GM21526 (cell line): ENCODE measurements around the gene SOX1.

Experiments
- ATAC-seq: cut with Tn5 transposase; IDR thresholded peaks from one replicate; pipeline ENCODE4 v1.9.1; 2021; ENCODE audit warnings: moderate library complexity; ENCODE audit not compliant: unreplicated experiment, low FRiP score

The SOX1 gene

GRCh38 chr13:112071723-112072533, 5.0 kb downstream of the SOX1 start:
- ATAC-seq, result no peak

GRCh38 chr13:112072534-112073244, 5.7 kb downstream of the SOX1 start:
- ATAC-seq, result no peak

- no peak for ATAC-seq
Measured at GRCh38 chr13:112073245-112074138, 6.5 kb downstream of the SOX1 start.

- ATAC-seq, result no peak
Measured at GRCh38 chr13:112074139-112074865, 7.4 kb downstream of the SOX1 start.

- ATAC-seq, result no peak
Measured at GRCh38 chr13:112077729-112078128, 10.8 kb downstream of the SOX1 start.

- ATAC-seq, result no peak
Measured at GRCh38 chr13:112078216-112078615, 11.3 kb downstream of the SOX1 start.

- no peak for ATAC-seq
Measured at GRCh38 chr13:112078879-112079531, 12.1 kb downstream of the SOX1 start.

GRCh38 chr13:112079696-112080095, 12.7 kb downstream of the SOX1 start:
- no peak for ATAC-seq

- no peak for ATAC-seq
Measured at GRCh38 chr13:112083971-112084370, 17.0 kb downstream of the SOX1 start.

GRCh38 chr13:112092453-112092852, 25.5 kb downstream of the SOX1 start:
- no peak for ATAC-seq

GRCh38 chr13:112095354-112095753, 28.4 kb downstream of the SOX1 start:
- ATAC-seq, result no peak

GRCh38 chr13:112096959-112097358, 30.0 kb downstream of the SOX1 start:
- no peak for ATAC-seq

- no peak for ATAC-seq
Measured at GRCh38 chr13:112097770-112098169, 30.8 kb downstream of the SOX1 start.

GRCh38 chr13:112098699-112099098, 31.8 kb downstream of the SOX1 start:
- ATAC-seq, result no peak

- no peak for ATAC-seq
Measured at GRCh38 chr13:112101360-112101930, 34.5 kb downstream of the SOX1 start.

GRCh38 chr13:112102243-112102642, 35.3 kb downstream of the SOX1 start:
- ATAC-seq, result no peak

GRCh38 chr13:112103260-112103838, 36.4 kb downstream of the SOX1 start:
- ATAC-seq, result no peak

GRCh38 chr13:112103961-112104880, 37.3 kb downstream of the SOX1 start:
- no peak for ATAC-seq
